ENCODE data around the gene KLC1.
"Not testable (repeated sequence)": the region's sequence is repeated elsewhere in the genome, so short reads cannot be mapped to it uniquely, and the experiment has no call there.

Gene KLC1

GRCh38 chr14:103628684-103629502, at the start of gene KLC1:
Gene KLC1 (plus strand): TSS chr14:103629211. CDS start chr14:103654565, 25,354 bp downstream.
- peak; percentile 17; the same call in 1 of the 2 replicates for TF ChIP-seq JUND (IDR thresholded peaks at IDR 0.05; ENCODE audit: low read depth)
- in situ Hi-C loops (cut with HindIII; ENCODE audit: low pct_unique_long_range_greater_than_20kb, low sequenced_read_pairs) = no loop called here
- peak; percentile 78 to 82 for DNase-seq (ENCODE audit: low read depth in 1 of 2, low spot score in 1 of 2)

- no peak for TF ChIP-seq JUND (IDR thresholded peaks at IDR 0.05; ENCODE audit: low read depth)
- in situ Hi-C loops (cut with HindIII; ENCODE audit: low pct_unique_long_range_greater_than_20kb, low sequenced_read_pairs) = no loop called here
- no peak for DNase-seq (ENCODE audit: low read depth in 1 of 2, low spot score in 1 of 2)
Observed at GRCh38 chr14:103581206-103581605, 47.8 kb upstream of the KLC1 start.

GRCh38 chr14:103581954-103582703, 46.9 kb upstream of the KLC1 start:
- in situ Hi-C loops (cut with HindIII; ENCODE audit: low pct_unique_long_range_greater_than_20kb, low sequenced_read_pairs) = no loop called here
- no peak for DNase-seq (ENCODE audit: low read depth in 1 of 2, low spot score in 1 of 2)
- no peak for TF ChIP-seq JUND (IDR thresholded peaks at IDR 0.05; ENCODE audit: low read depth)

- no peak for TF ChIP-seq JUND (IDR thresholded peaks at IDR 0.05; ENCODE audit: low read depth)
- in situ Hi-C loops (cut with HindIII; ENCODE audit: low pct_unique_long_range_greater_than_20kb, low sequenced_read_pairs) = no loop called here
- DNase-seq (ENCODE audit: low read depth in 1 of 2, low spot score in 1 of 2) = no peak
Observed at GRCh38 chr14:103584326-103584915, 44.6 kb upstream of the KLC1 start.

- in situ Hi-C loops (cut with HindIII; ENCODE audit: low pct_unique_long_range_greater_than_20kb, low sequenced_read_pairs) = no loop called here
- DNase-seq (ENCODE audit: low read depth in 1 of 2, low spot score in 1 of 2) = no peak
Observed at GRCh38 chr14:103593577-103593976, 35.4 kb upstream of the KLC1 start.

GRCh38 chr14:103594265-103594664, 34.7 kb upstream of the KLC1 start:
- in situ Hi-C loops (cut with HindIII; ENCODE audit: low pct_unique_long_range_greater_than_20kb, low sequenced_read_pairs) = no loop called here
- no peak for TF ChIP-seq JUND (IDR thresholded peaks at IDR 0.05; ENCODE audit: low read depth)
- DNase-seq (ENCODE audit: low read depth in 1 of 2, low spot score in 1 of 2) = no peak

More at GRCh38 chr14:103593577-103593976, 35.4 kb upstream of the KLC1 start:
- no peak for TF ChIP-seq JUND (IDR thresholded peaks at IDR 0.05; ENCODE audit: low read depth)

GRCh38 chr14:103597623-103598377, 31.2 kb upstream of the KLC1 start:
- in situ Hi-C loops (cut with HindIII; ENCODE audit: low pct_unique_long_range_greater_than_20kb, low sequenced_read_pairs) = no loop called here
- no peak for TF ChIP-seq JUND (IDR thresholded peaks at IDR 0.05; ENCODE audit: low read depth)
- DNase-seq (ENCODE audit: low read depth in 1 of 2, low spot score in 1 of 2) = no peak

GRCh38 chr14:103600503-103600902, 28.5 kb upstream of the KLC1 start:
- no peak for TF ChIP-seq JUND (IDR thresholded peaks at IDR 0.05; ENCODE audit: low read depth)
- in situ Hi-C loops (cut with HindIII; ENCODE audit: low pct_unique_long_range_greater_than_20kb, low sequenced_read_pairs) = no loop called here
- no peak for DNase-seq (ENCODE audit: low read depth in 1 of 2, low spot score in 1 of 2)

GRCh38 chr14:103604620-103605019, 24.4 kb upstream of the KLC1 start:
- in situ Hi-C loops (cut with HindIII; ENCODE audit: low pct_unique_long_range_greater_than_20kb, low sequenced_read_pairs) = no loop called here
- DNase-seq (ENCODE audit: low read depth in 1 of 2, low spot score in 1 of 2) = no peak
- no peak for TF ChIP-seq JUND (IDR thresholded peaks at IDR 0.05; ENCODE audit: low read depth)

- DNase-seq (ENCODE audit: low read depth in 1 of 2, low spot score in 1 of 2) = peak; percentile 58 to 62
- in situ Hi-C loops (cut with HindIII; ENCODE audit: low pct_unique_long_range_greater_than_20kb, low sequenced_read_pairs) = no loop called here
- TF ChIP-seq JUND (IDR thresholded peaks at IDR 0.05; ENCODE audit: low read depth) = no peak
Observed at GRCh38 chr14:103606963-103607668, 21.9 kb upstream of the KLC1 start.

GRCh38 chr14:103607822-103608221, 21.2 kb upstream of the KLC1 start:
- TF ChIP-seq JUND (IDR thresholded peaks at IDR 0.05; ENCODE audit: low read depth) = no peak
- no peak for DNase-seq (ENCODE audit: low read depth in 1 of 2, low spot score in 1 of 2)
- in situ Hi-C loops (cut with HindIII; ENCODE audit: low pct_unique_long_range_greater_than_20kb, low sequenced_read_pairs) = no loop called here

- in situ Hi-C loops (cut with HindIII; ENCODE audit: low pct_unique_long_range_greater_than_20kb, low sequenced_read_pairs); DNase-seq (ENCODE audit: low read depth in 1 of 2, low spot score in 1 of 2): not testable (repeated sequence)
Observed at GRCh38 chr14:103609081-103609480, 19.9 kb upstream of the KLC1 start.

All from T47D (cell line).